CD8-positive, alpha-beta memory T cell (primary cell): ENCODE measurements around the gene EN2. TPM values are rescaled to one million over a fixed set of nuclear protein-coding genes. Genes with fewer than 3 reads are reported as not detected.

Experiments
- CTCF ChIA-PET: fragments of 350-600 bp; sonication (Branson Sonifier 250); formaldehyde crosslinking; loops from one replicate; lab custom pipeline; 2021; ENCODE audit warnings: antibody characterized with exemption; lab: Charles Lee
- POLR2A ChIA-PET: fragments of 350-600 bp; sonication (Branson Sonifier 250); formaldehyde crosslinking; loops from one replicate; lab custom pipeline; 2021; ENCODE audit warnings: antibody characterized with exemption; lab: Charles Lee
- DNase-seq, 5 donors: peaks; one replicate each; pipeline versions ENCODE4 v3.0.0 to v3.0.0-alpha.2; 2020 to 2022; ENCODE audit warnings: mixed read lengths in 1 of 5
- H3K27ac ChIP-seq: one replicate; pipeline ENCODE4 v1.7.0; 2013; ENCODE audit warnings: low read depth, mild to moderate bottlenecking, low read length, moderate library complexity
- H3K27me3 ChIP-seq: 2 replicates; pipeline ENCODE4 v1.7.0; 2013; ENCODE audit warnings: low read length, mild to moderate bottlenecking; ENCODE audit not compliant: insufficient read depth, poor library complexity, severe bottlenecking
- H3K36me3 ChIP-seq: 2 replicates; pipeline ENCODE4 v1.7.0; 2013; ENCODE audit warnings: mild to moderate bottlenecking, low read length, moderate library complexity; ENCODE audit not compliant: insufficient read depth
- H3K4me1 ChIP-seq: 2 replicates; pipeline ENCODE4 v1.7.0; 2013; ENCODE audit warnings: mild to moderate bottlenecking, low read length, moderate library complexity; ENCODE audit not compliant: insufficient read depth
- H3K4me3 ChIP-seq: 2 replicates; pipeline ENCODE4 v1.7.0; 2013; ENCODE audit warnings: mild to moderate bottlenecking, low read length
- H3K9me3 ChIP-seq: 2 replicates; pipeline ENCODE4 v1.7.0; 2013; ENCODE audit warnings: mild to moderate bottlenecking, low read length
- H3K27ac Mint-ChIP-seq, 8 donors: one replicate each; pipeline ENCODE4 v1.8.0; 2020 to 2021; ENCODE audit warnings: mixed read lengths in 8 of 8, mild to moderate bottlenecking in 6 of 8, inconsistent platforms in 3 of 8, moderate library complexity in 3 of 8
- H3K27me3 Mint-ChIP-seq, 2 donors: one replicate each; pipeline ENCODE4 v1.8.0; 2020 to 2021; ENCODE audit warnings: mixed read lengths in 2 of 2, mild to moderate bottlenecking in 1 of 2, moderate library complexity in 1 of 2
- H3K36me3 Mint-ChIP-seq, 3 donors: one replicate each; pipeline ENCODE4 v1.8.0; 2020 to 2021; ENCODE audit warnings: mixed read lengths in 3 of 3, inconsistent platforms in 1 of 3, mild to moderate bottlenecking in 1 of 3
- H3K4me1 Mint-ChIP-seq, 3 donors: one replicate each; pipeline ENCODE4 v1.8.0; 2020 to 2021; ENCODE audit warnings: mixed read lengths in 3 of 3, inconsistent platforms in 1 of 3, mild to moderate bottlenecking in 1 of 3
- H3K4me3 Mint-ChIP-seq, 7 donors: one replicate each; pipeline ENCODE4 v1.8.0; 2020 to 2021; ENCODE audit warnings: mixed read lengths in 7 of 7, mild to moderate bottlenecking in 6 of 7, moderate library complexity in 4 of 7, inconsistent platforms in 2 of 7
- H3K9me3 Mint-ChIP-seq, 5 donors: one replicate each; pipeline ENCODE4 v1.8.0; 2020 to 2022; ENCODE audit warnings: mixed read lengths in 5 of 5, mild to moderate bottlenecking in 3 of 5, moderate library complexity in 2 of 5, inconsistent platforms in 1 of 5
- polyA plus RNA-seq: library from polyadenylated mRNA; unstranded; fragments of 300-500 nt; fragmentation: Illumina TruSeq; gene quantifications from one replicate; pipeline ENCODE4 v1.2.3, GENCODE V29; 2021
- total RNA-seq, 2 experiments: library from RNA; stranded (reverse); gene quantifications; one replicate each; pipeline ENCODE4 v1.2.3, GENCODE V29; 2021

The EN2 gene
- total and polyA plus RNA-seq, 3 experiments from 2014 or later = not detected

- Mint-ChIP-seq H3K4me1 (peaks cover 11 to 18% (median 18%) of the 10 kb centered on the region in 3 donors), H3K4me3 (peak overlapping the region; percentile 78 to 91 (median 86)), H3K9me3 (no peaks in the 10 kb centered on the region), H3K27me3 (peaks cover 10 to 35% of the 10 kb centered on the region in 2 donors), H3K27ac (peak overlapping the region in 6 of 8 donors; percentile 41 to 93 (median 72)), H3K36me3 (peaks cover 0 to 3% (median 0%) of the 10 kb centered on the region in 3 donors)
- ChIA-PET CTCF (no interaction called here), POLR2A (no interaction called here)
- Histone ChIP-seq H3K27ac (no peak overlapping the region), H3K9me3 (no peaks in the 10 kb centered on the region), H3K4me3 (peak overlapping the region; percentile 45), H3K27me3 (peaks cover 8% of the 10 kb centered on the region), H3K36me3 (no peaks in the 10 kb centered on the region), H3K4me1 (peaks cover 5% of the 10 kb centered on the region)
- peak in 3 of 5 donors; percentile 14 to 23 (median 17) for DNase-seq
Measured at GRCh38 chr7:155490697-155491628, 33.0 kb downstream of the EN2 start.

- H3K9me3 Mint-ChIP-seq = no peaks in the 10 kb centered on the region
- H3K36me3 Mint-ChIP-seq = peaks cover 0 to 3% (median 0%) of the 10 kb centered on the region in 3 donors
- Histone ChIP-seq H3K4me3 (no peak overlapping the region), H3K27ac (no peak overlapping the region), H3K4me1 (peaks cover 5% of the 10 kb centered on the region), H3K9me3 (no peaks in the 10 kb centered on the region), H3K27me3 (peaks cover 8% of the 10 kb centered on the region), H3K36me3 (no peaks in the 10 kb centered on the region)
- no peak for DNase-seq
- peak overlapping the region in 4 of 8 donors; percentile 25 to 78 (median 34) for H3K27ac Mint-ChIP-seq
- peaks cover 10 to 35% of the 10 kb centered on the region in 2 donors for H3K27me3 Mint-ChIP-seq
- CTCF ChIA-PET = no interaction called here
- H3K4me1 Mint-ChIP-seq = peaks cover 11 to 18% (median 18%) of the 10 kb centered on the region in 3 donors
- peak overlapping the region in 6 of 7 donors; percentile 26 to 91 (median 65) for H3K4me3 Mint-ChIP-seq
- POLR2A ChIA-PET = no interaction called here
Measured at GRCh38 chr7:155491812-155492211, 33.9 kb downstream of the EN2 start.

GRCh38 chr7:155493744-155494538, 36.0 kb downstream of the EN2 start:
- no peak overlapping the region for H3K27ac ChIP-seq
- no peak overlapping the region for H3K27ac Mint-ChIP-seq
- peaks cover 13% of the 10 kb centered on the region for H3K27me3 ChIP-seq
- H3K4me3 ChIP-seq = no peak overlapping the region
- peaks cover 5% of the 10 kb centered on the region for H3K4me1 ChIP-seq
- no peak for DNase-seq
- CTCF ChIA-PET = no interaction called here
- peaks cover 11 to 18% (median 18%) of the 10 kb centered on the region in 3 donors for H3K4me1 Mint-ChIP-seq
- H3K9me3 Mint-ChIP-seq = no peaks in the 10 kb centered on the region
- peaks cover 0 to 3% (median 0%) of the 10 kb centered on the region in 3 donors for H3K36me3 Mint-ChIP-seq
- POLR2A ChIA-PET = no interaction called here
- peaks cover 7 to 37% of the 10 kb centered on the region in 2 donors for H3K27me3 Mint-ChIP-seq
- H3K9me3 ChIP-seq = no peaks in the 10 kb centered on the region
- no peak overlapping the region for H3K4me3 Mint-ChIP-seq
- H3K36me3 ChIP-seq = no peaks in the 10 kb centered on the region

- ChIA-PET CTCF (no interaction called here), POLR2A (no interaction called here)
- H3K4me3 Mint-ChIP-seq = no peak overlapping the region
- peaks cover 0 to 3% (median 0%) of the 10 kb centered on the region in 3 donors for H3K36me3 Mint-ChIP-seq
- no peaks in the 10 kb centered on the region for H3K9me3 ChIP-seq
- H3K27me3 Mint-ChIP-seq = peaks cover 6 to 38% of the 10 kb centered on the region in 2 donors
- peaks cover 11 to 18% (median 18%) of the 10 kb centered on the region in 3 donors for H3K4me1 Mint-ChIP-seq
- no peak for DNase-seq
- no peaks in the 10 kb centered on the region for H3K9me3 Mint-ChIP-seq
- H3K4me1 ChIP-seq = peaks cover 5% of the 10 kb centered on the region
- H3K36me3 ChIP-seq = no peaks in the 10 kb centered on the region
- H3K27ac ChIP-seq = no peak overlapping the region
- H3K4me3 ChIP-seq = no peak overlapping the region
- peaks cover 15% of the 10 kb centered on the region for H3K27me3 ChIP-seq
- H3K27ac Mint-ChIP-seq = no peak overlapping the region
Measured at GRCh38 chr7:155494551-155494950, 36.6 kb downstream of the EN2 start.

- Mint-ChIP-seq H3K9me3 (no peaks in the 10 kb centered on the region), H3K27ac (no peak overlapping the region), H3K4me3 (no peak overlapping the region), H3K27me3 (peaks cover 8 to 46% of the 10 kb centered on the region in 2 donors), H3K36me3 (peaks cover 0 to 3% (median 0%) of the 10 kb centered on the region in 3 donors), H3K4me1 (peaks cover 8 to 15% (median 14%) of the 10 kb centered on the region in 3 donors)
- no peak for DNase-seq
- Histone ChIP-seq H3K4me3 (no peak overlapping the region), H3K9me3 (no peaks in the 10 kb centered on the region), H3K4me1 (peaks cover 5% of the 10 kb centered on the region), H3K27me3 (peaks cover 17% of the 10 kb centered on the region), H3K36me3 (no peaks in the 10 kb centered on the region), H3K27ac (no peak overlapping the region)
- CTCF ChIA-PET = no interaction called here
- POLR2A ChIA-PET = no interaction called here
Measured at GRCh38 chr7:155495440-155496248, 37.7 kb downstream of the EN2 start.

GRCh38 chr7:155496267-155497005, 38.5 kb downstream of the EN2 start:
- peaks cover 6 to 7% (median 7%) of the 10 kb centered on the region in 3 donors for H3K4me1 Mint-ChIP-seq
- ChIA-PET CTCF (no interaction called here), POLR2A (no interaction called here)
- H3K9me3 Mint-ChIP-seq = no peaks in the 10 kb centered on the region
- no peak overlapping the region for H3K4me3 Mint-ChIP-seq
- H3K36me3 Mint-ChIP-seq = no peaks in the 10 kb centered on the region
- no peak overlapping the region for H3K27ac Mint-ChIP-seq
- Histone ChIP-seq H3K4me3 (no peak overlapping the region), H3K9me3 (no peaks in the 10 kb centered on the region), H3K4me1 (peaks cover 5% of the 10 kb centered on the region), H3K27ac (no peak overlapping the region), H3K36me3 (no peaks in the 10 kb centered on the region), H3K27me3 (peaks cover 23% of the 10 kb centered on the region)
- H3K27me3 Mint-ChIP-seq = peaks cover 13 to 49% of the 10 kb centered on the region in 2 donors
- no peak for DNase-seq
